IMR-90 (cell line): ENCODE results near the gene PLXDC1. TPM values are rescaled to one million over a fixed set of nuclear protein-coding genes. Genes with fewer than 3 reads are reported as not detected.
"Not testable (repeated sequence)": the region's sequence is repeated elsewhere in the genome, so short reads cannot be mapped to it uniquely, and the experiment has no call there.

ENCODE experiments used
- ATAC-seq: fragments of 200-7000 bp; cut with Tn5 transposase; 2 replicates; pipeline ENCODE4 v1.9.1; 2020; ENCODE audit warnings: low read depth, mild to moderate bottlenecking, moderate library complexity
- BruUV-seq: library from RNA; stranded (reverse); fragments of 400-500 nt; replicated peaks from 2 replicates; lab custom pipeline; 2021; lab: Mats Ljungman, UMichigan
- CTCF ChIA-PET: fragments of 300-600 bp; formaldehyde crosslinking; extraction: SDS; loops from one replicate; lab custom pipeline; 2021; ENCODE audit warnings: antibody characterized with exemption; lab: Yijun Ruan, JAX
- POLR2A ChIA-PET: fragments of 300-600 bp; sonication (Branson Sonifier 250); formaldehyde crosslinking; loops from one replicate; lab custom pipeline; 2022; ENCODE audit warnings: antibody characterized with exemption; ENCODE audit not compliant: unreplicated experiment; lab: Charles Lee
- DNase-seq: peaks from one replicate; pipeline ENCODE4 v3.0.0; 2013
- H2AFZ ChIP-seq: replicated peaks from 2 replicates; pipeline ENCODE3; 2013; ENCODE audit warnings: low read length, mild to moderate bottlenecking; ENCODE audit not compliant: poor library complexity
- H2AK5ac ChIP-seq: 2 replicates; pipeline ENCODE4 v1.6.1; 2013; ENCODE audit warnings: low read depth, low read length, inconsistent platforms
- H2AK9ac ChIP-seq: replicated peaks from 2 replicates; pipeline ENCODE3; 2013; ENCODE audit warnings: mild to moderate bottlenecking, low read depth, low read length, moderate library complexity; ENCODE audit not compliant: poor library complexity
- H2BK120ac ChIP-seq: 2 replicates; pipeline ENCODE4 v1.6.1; 2013; ENCODE audit warnings: low read depth, low read length, inconsistent platforms
- H2BK15ac ChIP-seq: 3 replicates; pipeline ENCODE4 v1.6.1; 2013; ENCODE audit warnings: low read depth, low read length, inconsistent platforms
- H2BK20ac ChIP-seq: 2 replicates; pipeline ENCODE4 v1.6.1; 2013; ENCODE audit warnings: low read depth, mild to moderate bottlenecking, inconsistent platforms, low read length, moderate library complexity
- H2BK5ac ChIP-seq: 2 replicates; pipeline ENCODE4 v1.6.1; 2013; ENCODE audit warnings: mild to moderate bottlenecking, low read depth, low read length, inconsistent platforms; ENCODE audit not compliant: poor library complexity, severe bottlenecking
- H3K14ac ChIP-seq: replicated peaks from 2 replicates; pipeline ENCODE4 v1.6.1; 2013; ENCODE audit warnings: low read depth, low read length, inconsistent platforms
- H3K18ac ChIP-seq: 2 replicates; pipeline ENCODE4 v1.6.1; 2013; ENCODE audit warnings: low read depth, low read length, control low read depth
- H3K23ac ChIP-seq: 2 replicates; pipeline ENCODE4 v1.6.1; 2013; ENCODE audit warnings: low read depth, low read length, inconsistent platforms
- H3K27ac ChIP-seq: 2 replicates; pipeline ENCODE4 v1.5.1; 2013; ENCODE audit warnings: mild to moderate bottlenecking, control low read depth, low read length; ENCODE audit not compliant: insufficient read depth
- H3K27me3 ChIP-seq: 2 replicates; pipeline ENCODE4 v1.6.1; 2013; ENCODE audit warnings: low read length; ENCODE audit not compliant: control insufficient read depth, insufficient read depth
- H3K36me3 ChIP-seq: 2 replicates; pipeline ENCODE4 v1.6.1; 2013; ENCODE audit warnings: low read length, mixed read lengths; ENCODE audit not compliant: control insufficient read depth, insufficient read depth
- H3K4ac ChIP-seq: 2 replicates; pipeline ENCODE4 v1.6.1; 2013; ENCODE audit warnings: low read depth, low read length, inconsistent platforms
- H3K4me1 ChIP-seq: 2 replicates; pipeline ENCODE4 v1.6.1; 2013; ENCODE audit warnings: low read length, mixed read lengths; ENCODE audit not compliant: control insufficient read depth, insufficient read depth
- H3K4me2 ChIP-seq: 2 replicates; pipeline ENCODE4 v1.6.1; 2013; ENCODE audit warnings: low read depth, mild to moderate bottlenecking, control low read depth, low read length, moderate library complexity
- H3K4me3 ChIP-seq: 2 replicates; pipeline ENCODE4 v1.5.1; 2013; ENCODE audit warnings: low read depth, mild to moderate bottlenecking, control low read depth, low read length, moderate library complexity; ENCODE audit not compliant: insufficient read depth
- H3K56ac ChIP-seq: 2 replicates; pipeline ENCODE4 v1.6.1; 2013; ENCODE audit warnings: low read length, inconsistent platforms; ENCODE audit not compliant: insufficient read depth; ENCODE audit errors: extremely low read depth
- H3K79me1 ChIP-seq, 2 experiments: 2 replicates each; pipeline ENCODE4 v1.6.1; 2013; ENCODE audit warnings: low read length in 2 of 2, inconsistent platforms in 1 of 2, low read depth in 1 of 2
- H3K9ac ChIP-seq: 2 replicates; pipeline ENCODE4 v1.6.1; 2013; ENCODE audit warnings: low read depth, low read length, control low read depth
- H3K9me1 ChIP-seq: 2 replicates; pipeline ENCODE4 v1.6.1; 2013; ENCODE audit warnings: low read length, inconsistent platforms; ENCODE audit not compliant: insufficient read depth
- H3K9me3 ChIP-seq: 2 replicates; pipeline ENCODE4 v1.6.1; 2013; ENCODE audit warnings: low read length; ENCODE audit not compliant: control insufficient read depth, insufficient read depth
- H4K20me1 ChIP-seq: 2 replicates; pipeline ENCODE4 v1.6.1; 2013; ENCODE audit warnings: low read length, inconsistent platforms; ENCODE audit not compliant: insufficient read depth
- H4K5ac ChIP-seq: 2 replicates; pipeline ENCODE4 v1.6.1; 2013; ENCODE audit warnings: mild to moderate bottlenecking, low read depth, low read length, control low read depth
- H4K8ac ChIP-seq, 2 experiments: 2 replicates each; pipeline ENCODE4 v1.6.1; 2013; ENCODE audit warnings: low read depth in 2 of 2, low read length in 2 of 2, control low read depth in 1 of 2, inconsistent platforms in 1 of 2
- H4K91ac ChIP-seq: 2 replicates; pipeline ENCODE4 v1.6.1; 2013; ENCODE audit warnings: low read depth, low read length, inconsistent platforms; ENCODE audit not compliant: insufficient read depth
- CHD1 ChIP-seq: IDR thresholded peaks from 2 replicates; pipeline ENCODE4 v1.6.1; 2012; ENCODE audit warnings: low read depth, low read length, improper control_type of control experiment
- MAFK ChIP-seq: IDR thresholded peaks from 2 replicates; pipeline ENCODE4 v1.6.1; 2012; ENCODE audit warnings: low read depth, low read length, improper control_type of control experiment
- MAZ ChIP-seq: IDR thresholded peaks from 2 replicates; pipeline ENCODE4 v1.6.1; 2012; ENCODE audit warnings: low read depth, mild to moderate bottlenecking, low read length, improper control_type of control experiment, moderate library complexity, borderline replicate concordance
- NFE2L2 ChIP-seq: fragments of 150-350 bp; IDR thresholded peaks from 2 replicates; pipeline ENCODE4 v1.6.1; 2016; ENCODE audit warnings: low read depth, mild to moderate bottlenecking, low read length
- RAD21 ChIP-seq: IDR thresholded peaks from 2 replicates; pipeline ENCODE4 v1.6.1; 2012; ENCODE audit warnings: low read length, improper control_type of control experiment
- RFX5 ChIP-seq: IDR thresholded peaks from 2 replicates; pipeline ENCODE4 v1.8.0; 2012; ENCODE audit warnings: low read depth, mild to moderate bottlenecking, low read length, moderate library complexity
- WGBS, 2 experiments: methylation state at CpG; one replicate each; pipeline versions ENCODE4 v1.1.5 to v1.1.7; 2013; ENCODE audit warnings: missing lambda C conversion rate in 2 of 2; ENCODE audit not compliant: insufficient read length in 1 of 2; ENCODE audit errors: extremely low coverage in 2 of 2; 5-methylcytosine and 5-hydroxymethylcytosine counted together
- dilution Hi-C: fragments of 300-500 bp; cut with HindIII; formaldehyde crosslinking; loops from one replicate; pipeline ENCODE4 v1.14.3; 2018; ENCODE audit warnings: low sequenced_read_pairs; ENCODE audit not compliant: unreplicated experiment
- in situ Hi-C: fragments of 300-500 bp; cut with MboI; formaldehyde crosslinking; loops from 3 replicates; pipeline ENCODE4 v1.14.3; 2019; ENCODE audit warnings: low sequenced_read_pairs, inconsistent platforms, mixed read lengths
- intact Hi-C: fragments of 100-400 bp; cut with micrococcal nuclease; formaldehyde crosslinking; loops from 2 replicates; pipeline ENCODE4 v1.10.0; 2022
- polyA plus RNA-seq, 3 experiments: library from polyadenylated mRNA; depleted of rRNA; stranded (reverse); fragments of >200 nt; gene quantifications; 2 replicates each; pipeline ENCODE4 v1.2.3, GENCODE V29; 2012; ENCODE audit warnings: low replicate concordance in 1 of 3
- total RNA-seq: library from RNA; depleted of rRNA; stranded (reverse); fragments of >200 nt; gene quantifications from 2 replicates; pipeline ENCODE4 v1.2.3, GENCODE V29; 2012
- TF ChIP-seq, protein P1 (sequence below): fragments of 150-350 bp; IDR thresholded peaks from 2 replicates; pipeline ENCODE4 v1.6.1; 2017; ENCODE audit warnings: mild to moderate bottlenecking, antibody characterized with exemption, low read length, low read depth

PLXDC1 gene
- total and polyA plus RNA-seq, 2 of the 4 experiments (the other 2 are of a cell fraction): under 0.01 to 0.50 TPM

DNA sequence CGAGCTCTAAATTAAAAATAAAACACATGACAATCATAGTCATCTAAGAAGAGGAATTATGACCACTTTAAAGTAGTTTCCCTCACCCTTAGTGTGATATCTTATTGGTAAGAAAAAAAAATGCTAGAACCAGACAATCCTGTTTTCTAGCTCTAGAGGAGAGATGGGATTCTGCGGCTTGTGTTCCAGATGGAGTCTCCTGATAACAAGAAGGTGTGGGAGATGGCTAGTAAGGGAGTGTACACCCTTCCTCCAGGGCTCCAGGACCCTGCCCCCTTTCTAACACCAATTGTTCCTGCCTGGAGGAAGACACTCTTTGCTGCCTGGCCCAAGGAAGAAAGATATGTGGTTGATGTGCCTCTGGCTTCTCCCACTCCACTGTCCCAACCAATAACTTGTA lies 115.4 kb downstream of the PLXDC1 start:
- intact Hi-C loops: no loop called here

DNA sequence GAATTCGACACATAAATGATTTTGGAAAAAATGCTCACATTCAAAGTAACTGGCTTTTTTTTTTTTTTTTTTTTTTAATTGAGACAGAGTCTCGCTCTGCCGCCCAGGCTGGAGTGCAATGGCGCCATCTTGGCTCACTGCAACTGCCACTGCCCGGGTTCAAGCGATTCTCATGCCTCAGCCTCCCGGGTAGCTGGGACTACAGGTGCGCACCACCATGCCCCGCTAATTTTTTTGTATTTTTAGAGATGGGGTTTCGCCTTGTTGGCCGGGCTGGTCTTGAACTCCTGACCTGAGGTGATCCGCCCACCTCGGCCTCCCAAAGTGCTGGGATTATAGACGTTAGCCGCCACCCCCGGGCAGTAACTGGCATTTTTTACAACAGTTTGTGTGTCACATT lies 115.9 kb downstream of the PLXDC1 start:
- H4K5ac ChIP-seq, H3K27ac ChIP-seq, DNase-seq, H3K4ac ChIP-seq, H3K14ac ChIP-seq, H3K9me1 ChIP-seq, BruUV-seq, H3K9ac ChIP-seq, H2AK9ac ChIP-seq, H3K36me3 ChIP-seq, H4K20me1 ChIP-seq, H3K9me3 ChIP-seq, H2BK120ac ChIP-seq, H2BK15ac ChIP-seq, H3K79me1 ChIP-seq, H4K8ac ChIP-seq, H3K23ac ChIP-seq, dilution Hi-C loops, H3K4me1 ChIP-seq, H3K4me2 ChIP-seq, H2BK5ac ChIP-seq, H3K18ac ChIP-seq, H3K56ac ChIP-seq, ATAC-seq, H2AK5ac ChIP-seq, in situ Hi-C loops, POLR2A ChIA-PET, H3K4me3 ChIP-seq, intact Hi-C loops, H2AFZ ChIP-seq, H2BK20ac ChIP-seq, H4K91ac ChIP-seq: not testable (repeated sequence)
- H3K27me3 ChIP-seq: peaks cover 27% of the 10 kb centered on the region
- no CpG with 5 or more reads among the region's 16 CpGs for WGBS, 2 experiments
- CTCF ChIA-PET: interaction anchor here (0.8 kb wide), 1 partner anchor 14 kb away, joined by 3 read pairs; no protein-coding TSS in a partner anchor

More for the DNA sequence above, 115.4 kb downstream of the PLXDC1 start:
- no peak overlapping the region for H3K4ac ChIP-seq
- no peak overlapping the region for H3K18ac ChIP-seq
- no peak overlapping the region for H3K4me3 ChIP-seq
- no peak for DNase-seq
- TF ChIP-seq, protein P1, sequence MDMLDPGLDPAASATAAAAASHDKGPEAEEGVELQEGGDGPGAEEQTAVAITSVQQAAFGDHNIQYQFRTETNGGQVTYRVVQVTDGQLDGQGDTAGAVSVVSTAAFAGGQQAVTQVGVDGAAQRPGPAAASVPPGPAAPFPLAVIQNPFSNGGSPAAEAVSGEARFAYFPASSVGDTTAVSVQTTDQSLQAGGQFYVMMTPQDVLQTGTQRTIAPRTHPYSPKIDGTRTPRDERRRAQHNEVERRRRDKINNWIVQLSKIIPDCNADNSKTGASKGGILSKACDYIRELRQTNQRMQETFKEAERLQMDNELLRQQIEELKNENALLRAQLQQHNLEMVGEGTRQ: no peak
- TF ChIP-seq CHD1 (no peak), NFE2L2 (no peak), MAFK (no peak), RAD21 (no peak), RFX5 (no peak), MAZ (no peak)
- H3K27ac ChIP-seq: no peak overlapping the region
- peaks cover 24% of the 10 kb centered on the region for H3K27me3 ChIP-seq
- no peak overlapping the region for H4K5ac ChIP-seq
- no peaks in the 10 kb centered on the region for H4K20me1 ChIP-seq
- H3K9ac ChIP-seq: no peak overlapping the region
- no peak overlapping the region for H2BK15ac ChIP-seq
- H3K14ac ChIP-seq: no peak overlapping the region
- H2BK5ac ChIP-seq: no peak overlapping the region
- no peaks in the 10 kb centered on the region for H3K36me3 ChIP-seq
- no peaks in the 10 kb centered on the region for H3K79me1 ChIP-seq
- in situ Hi-C loops: no loop called here
- dilution Hi-C loops: no loop called here
- H2AFZ ChIP-seq: no peak overlapping the region
- ChIA-PET CTCF (interaction anchor here (0.8 kb wide), 1 partner anchor 13 kb away, joined by 3 read pairs; no protein-coding TSS in a partner anchor), POLR2A (no interaction called here)
- no CpG with 5 or more reads among the region's 2 CpGs for WGBS, 2 experiments
- no peak overlapping the region for H4K91ac ChIP-seq
- H2AK9ac ChIP-seq: no peak overlapping the region
- no peak overlapping the region for H2BK20ac ChIP-seq
- no peak for ATAC-seq
- no peak overlapping the region for H3K23ac ChIP-seq
- no TSS peak for BruUV-seq
- H3K56ac ChIP-seq: no peak overlapping the region
- H3K9me1 ChIP-seq: no peaks in the 10 kb centered on the region
- no peak overlapping the region for H3K4me2 ChIP-seq
- H2BK120ac ChIP-seq: no peak overlapping the region
- H3K9me3 ChIP-seq: peaks cover 2% of the 10 kb centered on the region; the same call in 1 of the 2 replicates
- H4K8ac ChIP-seq: no peak overlapping the region
- no peak overlapping the region for H2AK5ac ChIP-seq
- H3K4me1 ChIP-seq: no peaks in the 10 kb centered on the region
